Gastrocnemius medialis (tissue), 4 donors: ENCODE measurements around the gene ENGASE. TPM values are rescaled to one million over a fixed set of nuclear protein-coding genes. Genes with fewer than 3 reads are reported as not detected.

Source experiments
- ATAC-seq, 2 donors: fragments of 150-250 bp; one replicate each; pipeline ENCODE4 v1.9.1; 2016
- DNase-seq, 2 donors: peaks; one replicate each; pipeline ENCODE4 v3.0.0-alpha.2; 2019
- H3K27ac ChIP-seq, 4 donors: fragments of 200-600 bp; sonication (generic); 1 replicate in 1 of 4; 2 replicates in 3 of 4; pipeline ENCODE4 v1.5.1; 2016 to 2018; ENCODE audit warnings: mild to moderate bottlenecking in 2 of 4, moderate library complexity in 1 of 4
- H3K27me3 ChIP-seq, 3 donors: fragments of 200-600 bp; sonication (generic) in 2 of 3; 1 replicate in 1 of 3; 2 replicates in 2 of 3; pipeline versions ENCODE4 v1.5.1 to v1.6.0; 2016 to 2019; ENCODE audit warnings: mild to moderate bottlenecking in 1 of 3, moderate library complexity in 1 of 3
- H3K36me3 ChIP-seq, 2 donors: fragments of 200-600 bp; sonication (generic) in 1 of 2; one replicate each; pipeline ENCODE4 v1.5.1; 2017 to 2018
- H3K4me1 ChIP-seq, 2 donors: fragments of 200-600 bp; sonication (generic) in 1 of 2; one replicate each; pipeline ENCODE4 v1.5.1; 2016 to 2017; ENCODE audit warnings: mild to moderate bottlenecking in 2 of 2
- H3K4me3 ChIP-seq, 4 donors: fragments of 200-600 bp; sonication (generic) in 3 of 4; 1 replicate in 1 of 4; 2 replicates in 3 of 4; pipeline ENCODE4 v1.5.1; 2016 to 2019; ENCODE audit warnings: mild to moderate bottlenecking in 2 of 4
- H3K9me3 ChIP-seq, 3 donors: fragments of 200-600 bp; sonication (generic) in 2 of 3; 1 replicate in 1 of 3; 2 replicates in 2 of 3; pipeline ENCODE4 v1.5.1; 2016 to 2019
- CTCF ChIP-seq, 5 experiments: fragments of 450-650 bp in 3 of 5; fragments of 200-600 bp in 2 of 5; sonication (generic) in 2 of 5; IDR thresholded peaks in 4 of 5; conservative IDR thresholded peaks in 1 of 5; 1 replicate in 4 of 5; 2 replicates in 1 of 5; pipeline ENCODE4 v1.5.1; 2016 to 2019; ENCODE audit warnings: antibody characterized with exemption in 5 of 5, mild to moderate bottlenecking in 3 of 5, moderate library complexity in 3 of 5
- POLR2A ChIP-seq, 2 donors: fragments of 450-650 bp; IDR thresholded peaks; one replicate each; pipeline ENCODE4 v1.6.1; 2017; ENCODE audit warnings: antibody characterized with exemption in 2 of 2, mild to moderate bottlenecking in 2 of 2, moderate library complexity in 2 of 2
- in situ Hi-C, 4 donors: fragments of 200-750 bp; cut with MboI; loops; one replicate each; pipeline versions ENCODE4 v1.15.0 to v1.8.0; 2017; ENCODE audit warnings: low sequenced_read_pairs in 4 of 4
- intact Hi-C: fragments of 100-400 bp; cut with DNase I; formaldehyde crosslinking; loops from one replicate; pipeline ENCODE4 v1.15.1; 2023; ENCODE audit warnings: low total_unique reads
- total RNA-seq, 4 donors: library from RNA; depleted of rRNA; stranded (reverse); fragments of >200 nt; gene quantifications; one replicate each; pipeline versions ENCODE4 v1.1.0 to v1.2.3, GENCODE V29; 2016

The ENGASE gene
- total RNA-seq, 4 donors from 2014 or later = 5.1 to 14.2 (median 9.3) TPM

DNA sequence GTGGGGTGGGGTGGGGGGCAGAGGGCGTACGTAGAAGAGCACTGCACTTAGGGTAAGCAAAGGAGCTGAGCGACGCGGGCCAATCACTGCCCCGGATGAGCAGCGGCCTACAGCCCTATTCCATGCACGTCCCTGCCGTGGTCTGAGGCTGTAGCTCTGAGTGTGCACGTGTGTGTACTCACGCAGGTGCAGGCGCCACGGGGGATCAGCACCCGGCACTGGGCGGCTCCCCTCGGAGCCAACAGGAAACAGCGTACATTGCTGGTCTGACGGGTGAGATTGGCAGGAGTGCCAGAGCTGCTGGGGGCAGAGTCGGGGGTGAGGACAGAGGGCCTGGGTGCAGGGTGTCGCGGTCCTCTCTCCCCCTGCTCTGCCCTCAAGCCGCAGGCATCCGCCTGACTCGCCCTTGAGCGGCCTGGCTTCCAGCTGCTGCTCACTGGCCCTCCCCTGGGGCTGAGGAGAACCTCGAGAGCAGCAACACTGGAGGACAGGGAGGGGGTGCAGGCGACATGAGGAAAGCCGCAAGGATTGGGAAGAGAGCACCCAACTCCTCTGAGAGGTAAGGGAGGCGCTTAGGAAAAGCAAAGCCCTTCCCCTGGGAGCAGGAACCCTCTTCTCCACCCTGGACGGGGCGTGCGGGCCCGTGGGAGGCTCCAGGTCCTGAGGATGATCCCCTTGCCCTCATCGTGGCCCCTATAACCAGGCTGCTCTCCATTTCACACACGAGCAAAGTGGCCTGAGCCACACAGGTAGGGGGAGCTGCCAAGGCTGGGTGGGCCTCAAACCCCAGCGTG is 57.8 kb downstream of the ENGASE start:
- Histone ChIP-seq H3K36me3 (no peaks in the 10 kb centered on the region), H3K9me3 (no peaks in the 10 kb centered on the region), H3K4me3 (no peak overlapping the region), H3K27me3 (peaks cover 26 to 41% (median 34%) of the 10 kb centered on the region in 3 donors), H3K4me1 (no peaks in the 10 kb centered on the region), H3K27ac (no peak overlapping the region)
- in situ Hi-C loops (no loop called here), intact Hi-C loops (no loop called here)
- DNase-seq (no peak), ATAC-seq (no peak)
- TF ChIP-seq POLR2A (IDR thresholded peaks at IDR 0.05) (no peak), CTCF (IDR thresholded peaks at IDR 0.05 in 4 of 5, conservative IDR thresholded peaks at IDR 0.05 in 1 of 5) (no peak)

DNA sequence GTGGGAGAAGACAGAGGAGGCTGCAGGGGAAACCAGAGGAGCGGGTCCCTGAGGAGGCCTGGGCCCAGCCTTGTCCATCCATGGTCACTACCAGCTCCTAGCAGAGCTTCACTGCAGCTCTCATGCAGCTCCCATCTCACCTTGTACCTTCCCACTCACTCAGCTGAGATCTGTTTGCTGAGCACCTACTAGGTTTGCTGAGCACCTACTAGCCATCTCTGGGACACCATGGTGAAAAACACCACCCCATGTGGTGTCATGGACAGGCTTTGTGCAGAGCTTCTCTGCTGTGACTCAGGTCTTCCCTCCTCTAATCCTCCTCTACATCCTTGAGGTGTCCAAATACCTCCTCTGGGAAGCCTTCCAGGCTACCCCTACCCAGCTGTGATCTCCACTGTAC is 58.6 kb downstream of the ENGASE start:
- no peak for ATAC-seq
- no peak for DNase-seq
- intact Hi-C loops (no loop called here), in situ Hi-C loops (no loop called here)
- Histone ChIP-seq H3K36me3 (no peaks in the 10 kb centered on the region), H3K27ac (no peak overlapping the region), H3K9me3 (no peaks in the 10 kb centered on the region), H3K4me1 (no peaks in the 10 kb centered on the region), H3K27me3 (peaks cover 34 to 47% (median 37%) of the 10 kb centered on the region in 3 donors), H3K4me3 (no peak overlapping the region)
- TF ChIP-seq POLR2A (IDR thresholded peaks at IDR 0.05) (no peak), CTCF (IDR thresholded peaks at IDR 0.05 in 4 of 5, conservative IDR thresholded peaks at IDR 0.05 in 1 of 5) (no peak)

DNA sequence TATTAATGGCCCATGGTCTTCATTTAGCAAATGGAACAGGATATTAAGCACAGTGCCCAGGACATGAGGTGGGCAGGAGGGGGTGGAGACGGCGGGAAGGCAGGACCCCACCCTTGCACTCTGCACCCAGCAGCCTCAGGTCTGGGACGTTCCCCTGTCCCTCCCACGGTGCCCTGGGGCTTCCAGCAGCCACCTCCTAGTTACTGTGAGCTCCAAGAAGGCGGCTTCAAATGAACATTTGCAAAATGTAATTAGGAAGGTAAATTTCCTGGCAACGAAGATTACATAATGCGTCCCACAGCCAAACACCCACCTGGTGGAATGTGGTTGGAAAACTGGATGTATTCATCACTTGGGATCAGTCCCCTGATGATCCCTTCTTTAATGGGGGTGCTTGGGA is 59.4 kb downstream of the ENGASE start:
- TF ChIP-seq POLR2A (IDR thresholded peaks at IDR 0.05) = no peak
- no peak for TF ChIP-seq CTCF (IDR thresholded peaks at IDR 0.05 in 4 of 5, conservative IDR thresholded peaks at IDR 0.05 in 1 of 5)
- intact Hi-C loops (no loop called here), in situ Hi-C loops (no loop called here)
- ATAC-seq (no peak), DNase-seq (no peak)
- no peak overlapping the region for H3K4me3 ChIP-seq
- H3K4me1 ChIP-seq = no peaks in the 10 kb centered on the region
- H3K9me3 ChIP-seq = no peaks in the 10 kb centered on the region
- H3K36me3 ChIP-seq = no peaks in the 10 kb centered on the region
- no peak overlapping the region for H3K27ac ChIP-seq
- H3K27me3 ChIP-seq = peaks cover 33 to 43% (median 33%) of the 10 kb centered on the region in 3 donors

DNA sequence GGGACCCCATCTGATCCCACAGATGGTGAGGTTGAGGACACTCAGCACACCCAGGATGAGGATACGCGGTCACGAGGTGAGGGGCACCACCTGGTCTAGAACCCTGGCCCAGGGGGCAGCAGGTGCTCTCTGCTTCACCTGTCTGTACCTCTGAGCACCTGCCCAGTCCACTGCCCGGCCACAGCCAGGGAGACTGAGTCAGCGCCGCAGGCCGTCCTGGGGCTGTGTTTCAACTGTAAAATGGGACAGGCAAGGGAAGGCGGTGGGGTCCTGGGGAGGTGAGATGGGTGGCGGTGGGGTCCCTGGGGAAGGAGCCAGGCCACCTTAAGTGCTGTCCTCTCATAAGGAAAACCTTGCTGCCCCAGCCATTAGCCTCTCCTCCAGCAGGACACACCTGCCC is 60.4 kb downstream of the ENGASE start:
- intact Hi-C loops = no loop called here
- TF ChIP-seq CTCF (IDR thresholded peaks at IDR 0.05 in 4 of 5, conservative IDR thresholded peaks at IDR 0.05 in 1 of 5) = no peak
- no peaks in the 10 kb centered on the region for H3K9me3 ChIP-seq
- H3K4me3 ChIP-seq = no peak overlapping the region
- no peaks in the 10 kb centered on the region for H3K4me1 ChIP-seq
- H3K27ac ChIP-seq = no peak overlapping the region
- peaks cover 24 to 37% (median 34%) of the 10 kb centered on the region in 3 donors for H3K27me3 ChIP-seq
- DNase-seq (no peak), ATAC-seq (no peak)
- H3K36me3 ChIP-seq = no peaks in the 10 kb centered on the region
- in situ Hi-C loops = no loop called here
